ENCODE data around the gene ENDOU.

ENDOU gene

DNA sequence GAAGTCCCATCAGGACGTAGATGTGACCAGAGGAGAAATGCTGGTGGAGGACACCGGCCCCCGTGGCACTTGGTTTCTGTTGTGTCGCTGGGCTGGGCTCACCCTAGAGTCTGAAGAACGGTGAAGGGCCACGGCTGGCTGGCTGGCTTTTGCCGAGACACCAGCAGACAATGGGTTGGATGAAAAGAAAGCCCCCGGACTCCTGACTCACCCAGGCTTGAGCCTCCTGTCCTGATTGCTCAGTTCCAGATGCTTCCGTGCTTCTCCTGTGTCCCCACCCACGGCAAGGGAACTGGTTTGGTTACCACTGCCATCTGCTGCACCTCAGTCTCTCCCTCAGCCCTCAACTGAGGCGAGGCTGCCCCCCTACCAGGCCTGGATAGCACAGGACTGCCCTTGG lies 10.4 kb upstream of the ENDOU start:
- Histone ChIP-seq H3K9ac (ENCODE audit: low read depth, low read length, poor library complexity, severe bottlenecking) (no peak overlapping the region), H3K4me2 (ENCODE audit: low read depth, low read length, poor library complexity, severe bottlenecking) (no peak overlapping the region)

GRCh38 chr12:47734725-47735480 lies 9.6 kb upstream of the ENDOU start:
- Histone ChIP-seq H3K4me3 (ENCODE audit: low read length, poor library complexity, severe bottlenecking) (no peak overlapping the region), H4K20me1 (ENCODE audit: insufficient read depth, low read length, poor library complexity, severe bottlenecking) (no peaks in the 10 kb centered on the region), H3K4me2 (ENCODE audit: low read depth, low read length, poor library complexity, severe bottlenecking) (no peak overlapping the region), H3K79me2 (ENCODE audit: insufficient read depth, low read length) (no peaks in the 10 kb centered on the region), H2AFZ (ENCODE audit: low read length) (no peak overlapping the region), H3K9me2 (replicated peaks; ENCODE audit: low read depth, low read length) (no peaks in the 10 kb centered on the region), H3K4me1 (ENCODE audit: insufficient read depth, low read length, poor library complexity, severe bottlenecking) (peaks cover 20% of the 10 kb centered on the region), H3K9ac (ENCODE audit: low read depth, low read length, poor library complexity, severe bottlenecking) (no peak overlapping the region), H3K36me3 (ENCODE audit: insufficient read depth, low read length) (no peaks in the 10 kb centered on the region), H3K9me3 (ENCODE audit: insufficient read depth, low read depth, low read length) (no peaks in the 10 kb centered on the region), H3F3A (ENCODE audit: low read depth) (no peaks in the 10 kb centered on the region), H3K27me3 (ENCODE audit: insufficient read depth, low read length, poor library complexity, severe bottlenecking) (no peaks in the 10 kb centered on the region)
- no peak for TF ChIP-seq EZH2phosphoT487 (IDR thresholded peaks at IDR 0.05; ENCODE audit: borderline replicate concordance)
- TF ChIP-seq, protein P1, sequence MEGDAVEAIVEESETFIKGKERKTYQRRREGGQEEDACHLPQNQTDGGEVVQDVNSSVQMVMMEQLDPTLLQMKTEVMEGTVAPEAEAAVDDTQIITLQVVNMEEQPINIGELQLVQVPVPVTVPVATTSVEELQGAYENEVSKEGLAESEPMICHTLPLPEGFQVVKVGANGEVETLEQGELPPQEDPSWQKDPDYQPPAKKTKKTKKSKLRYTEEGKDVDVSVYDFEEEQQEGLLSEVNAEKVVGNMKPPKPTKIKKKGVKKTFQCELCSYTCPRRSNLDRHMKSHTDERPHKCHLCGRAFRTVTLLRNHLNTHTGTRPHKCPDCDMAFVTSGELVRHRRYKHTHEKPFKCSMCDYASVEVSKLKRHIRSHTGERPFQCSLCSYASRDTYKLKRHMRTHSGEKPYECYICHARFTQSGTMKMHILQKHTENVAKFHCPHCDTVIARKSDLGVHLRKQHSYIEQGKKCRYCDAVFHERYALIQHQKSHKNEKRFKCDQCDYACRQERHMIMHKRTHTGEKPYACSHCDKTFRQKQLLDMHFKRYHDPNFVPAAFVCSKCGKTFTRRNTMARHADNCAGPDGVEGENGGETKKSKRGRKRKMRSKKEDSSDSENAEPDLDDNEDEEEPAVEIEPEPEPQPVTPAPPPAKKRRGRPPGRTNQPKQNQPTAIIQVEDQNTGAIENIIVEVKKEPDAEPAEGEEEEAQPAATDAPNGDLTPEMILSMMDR (conservative IDR thresholded peaks at IDR 0.05; ENCODE audit: low read length), result no peak

More for the DNA sequence above, 10.4 kb upstream of the ENDOU start:
- Histone ChIP-seq H3K27me3 (ENCODE audit: insufficient read depth, low read length, poor library complexity, severe bottlenecking) (no peaks in the 10 kb centered on the region), H2AFZ (ENCODE audit: low read length) (no peak overlapping the region), H3K4me3 (ENCODE audit: low read length, poor library complexity, severe bottlenecking) (no peak overlapping the region), H4K20me1 (ENCODE audit: insufficient read depth, low read length, poor library complexity, severe bottlenecking) (no peaks in the 10 kb centered on the region), H3K36me3 (ENCODE audit: insufficient read depth, low read length) (no peaks in the 10 kb centered on the region), H3K9me3 (ENCODE audit: insufficient read depth, low read depth, low read length) (no peaks in the 10 kb centered on the region), H3F3A (ENCODE audit: low read depth) (no peaks in the 10 kb centered on the region), H3K9me2 (replicated peaks; ENCODE audit: low read depth, low read length) (no peaks in the 10 kb centered on the region), H3K79me2 (ENCODE audit: insufficient read depth, low read length) (peaks cover 3% of the 10 kb centered on the region; the same call in 1 of the 2 replicates), H3K4me1 (ENCODE audit: insufficient read depth, low read length, poor library complexity, severe bottlenecking) (peaks cover 27% of the 10 kb centered on the region)
- no peak for TF ChIP-seq EZH2phosphoT487 (IDR thresholded peaks at IDR 0.05; ENCODE audit: borderline replicate concordance)
- TF ChIP-seq, protein P1 (conservative IDR thresholded peaks at IDR 0.05; ENCODE audit: low read length), result no peak

GRCh38 chr12:47733142-47733541 lies 7.9 kb upstream of the ENDOU start:
- no peak overlapping the region for H2AFZ ChIP-seq (ENCODE audit: low read length)
- no peaks in the 10 kb centered on the region for H3K36me3 ChIP-seq (ENCODE audit: insufficient read depth, low read length)
- no peaks in the 10 kb centered on the region for H3K9me3 ChIP-seq (ENCODE audit: insufficient read depth, low read depth, low read length)
- H3K4me3 ChIP-seq (ENCODE audit: low read length, poor library complexity, severe bottlenecking), result no peak overlapping the region
- H3K27me3 ChIP-seq (ENCODE audit: insufficient read depth, low read length, poor library complexity, severe bottlenecking), result no peaks in the 10 kb centered on the region
- no peak overlapping the region for H3K9ac ChIP-seq (ENCODE audit: low read depth, low read length, poor library complexity, severe bottlenecking)
- H3K4me1 ChIP-seq (ENCODE audit: insufficient read depth, low read length, poor library complexity, severe bottlenecking), result peaks cover 2% of the 10 kb centered on the region
- H3K4me2 ChIP-seq (ENCODE audit: low read depth, low read length, poor library complexity, severe bottlenecking), result no peak overlapping the region
- no peaks in the 10 kb centered on the region for H3F3A ChIP-seq (ENCODE audit: low read depth)
- H3K79me2 ChIP-seq (ENCODE audit: insufficient read depth, low read length), result no peaks in the 10 kb centered on the region
- no peaks in the 10 kb centered on the region for H4K20me1 ChIP-seq (ENCODE audit: insufficient read depth, low read length, poor library complexity, severe bottlenecking)
- no peaks in the 10 kb centered on the region for H3K9me2 ChIP-seq (replicated peaks; ENCODE audit: low read depth, low read length)
- no peak for TF ChIP-seq EZH2phosphoT487 (IDR thresholded peaks at IDR 0.05; ENCODE audit: borderline replicate concordance)
- TF ChIP-seq, protein P1 (conservative IDR thresholded peaks at IDR 0.05; ENCODE audit: low read length), result no peak
